K562 (cell line): ENCODE measurements around the gene TTC13.
A peak's percentile ranks its signal among the peaks of the same experiment; 100 is the strongest.

Source experiments
- ATF1 ChIP-seq, 2 experiments: fragments of 450-650 bp in 1 of 2; IDR thresholded peaks; 2 replicates each; pipeline ENCODE4 v1.6.1; 2016; ENCODE audit warnings: missing compliant biosample characterization in 1 of 2, missing genetic modification characterization in 1 of 2
- BDP1 ChIP-seq: IDR thresholded peaks from 3 replicates; pipeline ENCODE4 v1.6.1; 2011; ENCODE audit not compliant: insufficient read length, insufficient read depth
- EP300 ChIP-seq: IDR thresholded peaks from 2 replicates; pipeline ENCODE4 v1.6.1; 2012; ENCODE audit warnings: low read length, improper control_type of control experiment
- MAX ChIP-seq: sonication (generic); formaldehyde crosslinking; IDR thresholded peaks from 2 replicates; pipeline ENCODE4 v1.9.0; 2022; ENCODE audit warnings: mild to moderate bottlenecking, missing genetic modification reagents
- POLR2A ChIP-seq: fragments of 450-650 bp; conservative IDR thresholded peaks from 2 replicates; pipeline ENCODE4 v1.6.1; 2016
- POLR2AphosphoS2 ChIP-seq: IDR thresholded peaks from 2 replicates; pipeline ENCODE4 v1.6.1; 2012; ENCODE audit warnings: low read length, improper control_type of control experiment
- RCOR1 ChIP-seq, 2 experiments: IDR thresholded peaks; 2 replicates each; pipeline ENCODE4 v1.6.1; 2012; ENCODE audit warnings: low read depth in 2 of 2, low read length in 2 of 2, borderline replicate concordance in 1 of 2, improper control_type of control experiment in 1 of 2
- SIN3B ChIP-seq: fragments of 450-650 bp; IDR thresholded peaks from 2 replicates; pipeline ENCODE4 v1.6.1; 2017; ENCODE audit warnings: low read depth, mild to moderate bottlenecking, moderate library complexity
- ZNF586 ChIP-seq: fragments of 450-650 bp; formaldehyde crosslinking; conservative IDR thresholded peaks from 2 replicates; pipeline ENCODE4 v1.4.0; 2020; ENCODE audit warnings: mild to moderate bottlenecking, moderate library complexity
- ZNF764 ChIP-seq: fragments of 250-450 bp; sonication (Bioruptor Pico); IDR thresholded peaks from 2 replicates; pipeline ENCODE4 v1.4.0; 2020; ENCODE audit warnings: low read depth, mild to moderate bottlenecking, moderate library complexity

DNA sequence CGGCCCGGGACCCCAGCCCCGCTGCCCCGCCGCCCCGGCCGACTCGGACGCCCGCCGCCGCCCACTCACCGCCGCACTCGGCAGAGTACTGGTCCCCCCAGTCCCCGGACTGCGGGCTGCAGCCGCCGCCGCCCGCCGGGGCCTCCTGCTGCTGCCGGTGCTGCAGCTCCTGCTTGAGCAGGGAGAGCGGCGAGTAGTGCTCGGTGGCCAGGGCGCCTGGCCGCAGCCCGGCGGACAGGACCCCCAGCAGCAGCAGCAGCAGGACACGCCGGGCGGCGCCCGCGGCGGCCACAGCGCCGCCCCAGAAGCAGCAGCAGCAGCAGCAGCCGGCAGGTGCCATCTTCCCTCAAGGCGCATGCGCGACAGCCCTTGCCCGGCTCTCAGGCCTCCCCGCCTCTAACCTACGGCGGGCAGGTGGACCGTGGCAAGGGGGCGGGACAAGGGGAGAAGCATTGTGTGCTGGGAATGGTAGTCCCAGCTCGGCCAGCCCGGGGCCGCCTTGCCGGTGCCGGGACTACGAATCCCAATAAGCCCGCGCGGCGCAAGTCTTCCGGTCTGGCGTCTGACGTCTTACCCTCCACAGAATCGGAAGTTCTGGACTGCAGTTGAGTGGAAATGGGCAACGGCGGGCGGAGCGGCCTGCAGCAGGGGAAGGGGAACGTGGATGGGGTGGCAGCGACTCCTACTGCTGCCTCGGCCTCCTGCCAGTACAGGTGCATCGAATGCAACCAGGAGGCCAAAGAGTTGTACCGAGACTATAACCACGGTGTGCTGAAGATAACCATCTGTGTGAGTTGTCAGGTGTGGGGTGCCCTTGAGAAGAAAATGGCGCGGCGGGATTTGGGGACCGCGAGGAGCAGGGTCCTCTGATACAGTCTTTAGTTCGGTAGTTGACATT, at the start of gene TTC13, which contains the start of gene ARV1:
- peak; percentile 32; the same call in 1 of the 2 replicates for TF ChIP-seq SIN3B
- peak; percentile 33; the same call in 1 of the 2 replicates for TF ChIP-seq EP300
- TF ChIP-seq BDP1: no peak
- no peak; the same call in 1 of the 2 replicates for TF ChIP-seq ATF1 (CRISPR knock-in tag; IDR thresholded peaks at IDR 0.05)
- peak; percentile 98 for TF ChIP-seq ATF1 (tag; IDR thresholded peaks at IDR 0.05)
- TF ChIP-seq RCOR1 (IDR thresholded peaks at IDR 0.05; ENCODE audit: borderline replicate concordance in 1 of 2, low read depth in 2 of 2, low read length in 2 of 2): no peak; a peak in 2 of 4 replicates
- TF ChIP-seq POLR2AphosphoS2: no peak
- TF ChIP-seq MAX: peak; percentile 91
- TF ChIP-seq ZNF764 (CRISPR knock-in tag): no peak
- TF ChIP-seq POLR2A: peak; percentile 97
- no peak for TF ChIP-seq ZNF586 (CRISPR knock-in tag)
